Measurements from ENCODE around the gene HYDIN. TPM values are rescaled to one million over a fixed set of nuclear protein-coding genes. Genes with fewer than 3 reads are reported as not detected.

The HYDIN gene
- total and polyA plus RNA-seq, 9 of the 15 experiments (the other 6 are each of a cell fraction or from before 2014, with no cell fraction given) = 0.08 to 0.43 (median 0.14) TPM; not detected in 1

DNA sequence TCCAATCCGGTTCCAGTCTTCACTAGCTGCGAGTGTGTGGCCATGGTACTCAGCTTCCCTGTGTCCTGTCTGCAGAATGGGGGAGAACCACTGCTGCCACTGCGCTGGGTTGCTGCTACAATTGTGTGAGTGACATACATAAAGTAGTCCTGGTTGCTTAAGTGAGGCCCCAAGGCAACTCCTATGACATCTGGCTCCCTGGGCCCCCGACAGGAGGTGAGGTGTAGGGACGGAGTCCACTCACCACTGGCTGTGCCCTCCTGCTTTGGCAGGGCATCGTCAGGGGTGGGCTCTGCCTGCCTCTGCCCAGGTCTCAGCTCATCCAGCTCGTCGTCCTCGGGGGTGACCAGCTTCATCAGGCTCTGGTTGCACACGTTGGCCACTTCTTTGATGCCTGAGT, 450.0 kb downstream of the HYDIN start:
- FAIRE-seq = no peak
- no peak for DNase-seq (ENCODE audit: extremely low read depth in 1 of 4, low spot score in 3 of 4)
- WGBS (ENCODE audit: insufficient coverage, low coverage, missing lambda C conversion rate) = 98% methylated on average over 10 of the region's 10 CpGs
- H3K4me2 ChIP-seq (ENCODE audit: insufficient read depth, low read length) = no peak overlapping the region
- peaks cover 81% of the 10 kb centered on the region; the same call in 2 of the 3 replicates for H3K36me3 ChIP-seq (ENCODE audit: control insufficient read depth, insufficient read depth, low read length)
- in situ Hi-C loops (cut with MboI) = no loop called here
- H4K20me1 ChIP-seq (replicated peaks; ENCODE audit: control insufficient read depth, insufficient read depth, low read length) = no peaks in the 10 kb centered on the region
- intact Hi-C loops (cut with micrococcal nuclease) = no loop called here
- H3K4me1 ChIP-seq (replicated peaks in 1 of 2; ENCODE audit: control insufficient read depth in 2 of 2, insufficient read depth in 2 of 2, low read length in 2 of 2) = no peaks in the 10 kb centered on the region
- POLR2A ChIA-PET = no interaction called here
- CTCF ChIA-PET (ENCODE audit: low intra/inter-chr PET ratio) = no interaction called here
- no peak overlapping the region for H3K27ac ChIP-seq (ENCODE audit: extremely low read depth, low read depth, low read length)
- H3K9me1 ChIP-seq (ENCODE audit: control insufficient read depth, insufficient read depth, low read length) = no peaks in the 10 kb centered on the region
- no peak for TF ChIP-seq CREB1 (IDR thresholded peaks at IDR 0.05)
- TF ChIP-seq CREB1 (CRISPR knock-in tag; IDR thresholded peaks at IDR 0.05) = no peak
- TF ChIP-seq BRD9 (IDR thresholded peaks at IDR 0.05; ENCODE audit: low read depth, partially characterized antibody) = no peak
- no peak for TF ChIP-seq MYNN (IDR thresholded peaks at IDR 0.05)
- no peak for TF ChIP-seq MYNN (CRISPR knock-in tag; IDR thresholded peaks at IDR 0.05)
- no peak for TF ChIP-seq ZNF75A (CRISPR knock-in tag; IDR thresholded peaks at IDR 0.05)
- no peak for TF ChIP-seq FOSL1 (tag; conservative IDR thresholded peaks at IDR 0.05)
- TF ChIP-seq, protein P1, sequence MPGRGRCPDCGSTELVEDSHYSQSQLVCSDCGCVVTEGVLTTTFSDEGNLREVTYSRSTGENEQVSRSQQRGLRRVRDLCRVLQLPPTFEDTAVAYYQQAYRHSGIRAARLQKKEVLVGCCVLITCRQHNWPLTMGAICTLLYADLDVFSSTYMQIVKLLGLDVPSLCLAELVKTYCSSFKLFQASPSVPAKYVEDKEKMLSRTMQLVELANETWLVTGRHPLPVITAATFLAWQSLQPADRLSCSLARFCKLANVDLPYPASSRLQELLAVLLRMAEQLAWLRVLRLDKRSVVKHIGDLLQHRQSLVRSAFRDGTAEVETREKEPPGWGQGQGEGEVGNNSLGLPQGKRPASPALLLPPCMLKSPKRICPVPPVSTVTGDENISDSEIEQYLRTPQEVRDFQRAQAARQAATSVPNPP (IDR thresholded peaks at IDR 0.05; ENCODE audit: borderline replicate concordance, insufficient read depth, insufficient read length) = no peak
- no peak for TF ChIP-seq TAF9B (IDR thresholded peaks at IDR 0.05; ENCODE audit: partially characterized antibody)
- no peak for TF ChIP-seq TAF7 (tag; IDR thresholded peaks at IDR 0.05)
- H2AFZ ChIP-seq (ENCODE audit: low read depth, low read length) = no peak overlapping the region
- peaks cover 3% of the 10 kb centered on the region; the same call in 1 of the 2 replicates for H3K9me3 ChIP-seq (replicated peaks; ENCODE audit: control insufficient read depth, insufficient read depth, low read depth, low read length)
- no peaks in the 10 kb centered on the region for H3K27me3 ChIP-seq (ENCODE audit: control insufficient read depth in 2 of 2, insufficient read depth in 2 of 2, low read length in 2 of 2)
- H3K4me3 ChIP-seq = no peak overlapping the region
- no peak overlapping the region for H3K9ac ChIP-seq (ENCODE audit: insufficient read depth in 1 of 2, low read depth in 2 of 2, low read length in 2 of 2)
- H3K79me2 ChIP-seq (ENCODE audit: control insufficient read depth, insufficient read depth, low read length) = no peaks in the 10 kb centered on the region
- no TSS peak for BruUV-seq (replicated peaks)
- ATAC-seq = no peak
